ENCODE results near the gene ZC3H12D. TPM values are rescaled to one million over a fixed set of nuclear protein-coding genes. Genes with fewer than 3 reads are reported as not detected.

Gene ZC3H12D
- total RNA-seq, 1 experiment from 2014 or later, result not detected

DNA sequence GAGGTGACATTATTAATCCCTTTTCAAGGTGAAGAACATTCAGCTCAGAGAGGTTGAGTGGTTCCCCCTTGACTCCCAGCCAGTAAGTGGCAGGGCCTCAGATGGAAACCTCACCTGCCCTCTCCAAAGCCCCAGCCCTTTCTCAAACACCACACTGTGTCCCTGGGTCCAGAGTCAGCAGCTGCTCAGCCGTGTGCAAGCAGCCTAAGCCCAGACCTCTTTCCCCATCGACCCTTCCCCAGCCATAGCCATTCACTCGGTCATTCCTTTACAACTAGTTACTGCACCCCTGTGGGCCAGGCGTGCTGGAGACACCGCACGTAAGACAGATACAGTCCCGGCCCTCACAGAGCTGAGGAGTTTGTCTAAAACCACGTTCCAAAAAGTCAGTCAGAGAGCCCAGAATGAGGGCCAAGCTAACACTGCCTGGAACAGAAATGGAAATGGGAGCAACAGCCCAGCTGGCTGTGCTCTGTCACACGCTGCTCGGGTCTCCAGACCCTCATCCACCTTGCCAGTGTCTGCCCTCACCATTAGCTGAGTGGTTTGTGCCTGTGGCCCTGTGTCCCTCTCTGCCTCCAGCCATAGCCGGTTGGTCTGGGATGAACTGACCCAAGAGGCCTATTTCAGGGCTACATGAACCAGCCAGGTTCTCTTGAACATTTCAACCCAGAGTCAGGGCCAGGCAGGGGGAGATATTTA lies 29.6 kb downstream of the ZC3H12D start:
- ChIA-PET POLR2A (ENCODE audit: unreplicated experiment) (no interaction called here), CTCF (interaction anchor here (0.6 to 0.9 kb wide), 2 partner anchors 23 to 29 kb away, joined by 3 to 4 read pairs; partner anchors contain the start of gene ZC3H12D)
- no TSS peak for BruUV-seq (replicated peaks)
- no peak overlapping the region for H3K4me2 ChIP-seq
- no peak overlapping the region for H2AFZ ChIP-seq
- no peaks in the 10 kb centered on the region for H3K9me3 ChIP-seq (ENCODE audit: insufficient read depth, low read depth)
- intact Hi-C loops (cut with micrococcal nuclease; ENCODE audit: unreplicated experiment), result no loop called here
- H4K20me1 ChIP-seq (ENCODE audit: insufficient read depth), result no peaks in the 10 kb centered on the region
- H3K36me3 ChIP-seq (ENCODE audit: low read depth), result no peaks in the 10 kb centered on the region
- H3K4me1 ChIP-seq (replicated peaks; ENCODE audit: insufficient read depth), result peaks cover 10% of the 10 kb centered on the region
- H3K9me2 ChIP-seq (ENCODE audit: insufficient read depth), result no peaks in the 10 kb centered on the region
- peaks cover 11% of the 10 kb centered on the region; the same call in 1 of the 2 replicates for H3F3A ChIP-seq (ENCODE audit: insufficient read depth, low read depth)
- H3K27ac ChIP-seq, result no peak overlapping the region
- H3K27me3 ChIP-seq (ENCODE audit: insufficient read depth, low read depth), result no peaks in the 10 kb centered on the region
- DNase-seq, result no peak
- H3K4me3 ChIP-seq, result no peak overlapping the region
- no peaks in the 10 kb centered on the region for H3K79me2 ChIP-seq (ENCODE audit: low read depth)
- TF ChIP-seq CTCF (conservative IDR thresholded peaks at IDR 0.05), result no peak
- TF ChIP-seq EZH2 (IDR thresholded peaks at IDR 0.05; ENCODE audit: low read depth), result no peak

GRCh38 chr6:149454346-149454848 lies 30.4 kb downstream of the ZC3H12D start:
- Histone ChIP-seq H3K4me2 (peak overlapping the region; percentile 40), H3K9me2 (ENCODE audit: insufficient read depth) (no peaks in the 10 kb centered on the region), H3K27ac (no peak overlapping the region), H3K27me3 (ENCODE audit: insufficient read depth, low read depth) (no peaks in the 10 kb centered on the region), H3F3A (ENCODE audit: insufficient read depth, low read depth) (peaks cover 11% of the 10 kb centered on the region; the same call in 1 of the 2 replicates), H3K79me2 (ENCODE audit: low read depth) (no peaks in the 10 kb centered on the region), H3K9me3 (ENCODE audit: insufficient read depth, low read depth) (no peaks in the 10 kb centered on the region), H4K20me1 (ENCODE audit: insufficient read depth) (no peaks in the 10 kb centered on the region), H2AFZ (no peak overlapping the region), H3K36me3 (ENCODE audit: low read depth) (no peaks in the 10 kb centered on the region), H3K4me1 (replicated peaks; ENCODE audit: insufficient read depth) (peaks cover 10% of the 10 kb centered on the region), H3K4me3 (no peak overlapping the region)
- peak; percentile 78 to 90 for DNase-seq
- intact Hi-C loops (cut with micrococcal nuclease; ENCODE audit: unreplicated experiment), result no loop called here
- POLR2A ChIA-PET (ENCODE audit: unreplicated experiment), result no interaction called here
- TF ChIP-seq CTCF (conservative IDR thresholded peaks at IDR 0.05) (no peak), EZH2 (IDR thresholded peaks at IDR 0.05; ENCODE audit: low read depth) (no peak)
- CTCF ChIA-PET, result interaction anchor here (0.5 to 0.9 kb wide), 3 partner anchors 22 to 407 kb away, joined by 3 to 4 read pairs (median 3); partner anchors contain the start of gene ZC3H12D
- no TSS peak for BruUV-seq (replicated peaks)

GRCh38 chr6:149453597-149454345 lies 31.0 kb downstream of the ZC3H12D start:
- Histone ChIP-seq H4K20me1 (ENCODE audit: insufficient read depth) (no peaks in the 10 kb centered on the region), H3K36me3 (ENCODE audit: low read depth) (no peaks in the 10 kb centered on the region), H3K4me1 (replicated peaks; ENCODE audit: insufficient read depth) (peaks cover 10% of the 10 kb centered on the region), H3K27ac (no peak overlapping the region), H3K4me3 (no peak overlapping the region), H3K9me2 (ENCODE audit: insufficient read depth) (no peaks in the 10 kb centered on the region), H2AFZ (no peak overlapping the region), H3F3A (ENCODE audit: insufficient read depth, low read depth) (peaks cover 11% of the 10 kb centered on the region; the same call in 1 of the 2 replicates), H3K27me3 (ENCODE audit: insufficient read depth, low read depth) (no peaks in the 10 kb centered on the region), H3K9me3 (ENCODE audit: insufficient read depth, low read depth) (no peaks in the 10 kb centered on the region), H3K4me2 (peak overlapping the region; percentile 40), H3K79me2 (ENCODE audit: low read depth) (no peaks in the 10 kb centered on the region)
- TF ChIP-seq EZH2 (IDR thresholded peaks at IDR 0.05; ENCODE audit: low read depth) (no peak), CTCF (conservative IDR thresholded peaks at IDR 0.05) (no peak)
- intact Hi-C loops (cut with micrococcal nuclease; ENCODE audit: unreplicated experiment), result no loop called here
- peak in 1 of 2 experiments; percentile 52 for DNase-seq
- ChIA-PET CTCF (interaction anchor here (0.5 to 0.9 kb wide), 2 partner anchors 22 to 406 kb away, joined by 3 read pairs; no protein-coding TSS in a partner anchor), POLR2A (ENCODE audit: unreplicated experiment) (no interaction called here)
- BruUV-seq (replicated peaks), result no TSS peak
